ENCODE measurements around the gene ESPL1.
A peak's percentile ranks its signal among the peaks of the same experiment; 100 is the strongest.

ESPL1 gene

DNA sequence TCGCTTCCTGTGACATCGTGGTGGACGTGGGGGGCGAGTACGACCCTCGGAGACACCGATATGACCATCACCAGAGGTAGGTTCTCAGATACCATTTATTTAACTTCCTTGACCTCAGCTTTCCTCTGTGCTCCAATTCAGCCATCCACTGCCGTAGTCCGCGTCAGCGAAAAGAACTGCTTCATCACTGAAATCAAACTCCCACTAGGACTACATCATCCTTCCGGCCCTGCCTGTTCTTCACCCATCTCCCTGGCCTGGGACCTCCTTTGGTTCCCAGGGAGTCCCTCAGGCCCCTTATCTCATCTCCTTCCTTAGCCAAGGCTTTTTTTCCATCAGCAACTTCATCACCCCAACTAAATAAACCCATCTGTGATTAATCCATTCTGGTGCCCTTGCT, 32.1 kb downstream of the ESPL1 start:
- DNase-seq (ENCODE audit: low read depth): no peak
- peak overlapping the region; percentile 78 for H3K4me3 ChIP-seq (ENCODE audit: low read depth, low read length)
- TF ChIP-seq, protein P1, sequence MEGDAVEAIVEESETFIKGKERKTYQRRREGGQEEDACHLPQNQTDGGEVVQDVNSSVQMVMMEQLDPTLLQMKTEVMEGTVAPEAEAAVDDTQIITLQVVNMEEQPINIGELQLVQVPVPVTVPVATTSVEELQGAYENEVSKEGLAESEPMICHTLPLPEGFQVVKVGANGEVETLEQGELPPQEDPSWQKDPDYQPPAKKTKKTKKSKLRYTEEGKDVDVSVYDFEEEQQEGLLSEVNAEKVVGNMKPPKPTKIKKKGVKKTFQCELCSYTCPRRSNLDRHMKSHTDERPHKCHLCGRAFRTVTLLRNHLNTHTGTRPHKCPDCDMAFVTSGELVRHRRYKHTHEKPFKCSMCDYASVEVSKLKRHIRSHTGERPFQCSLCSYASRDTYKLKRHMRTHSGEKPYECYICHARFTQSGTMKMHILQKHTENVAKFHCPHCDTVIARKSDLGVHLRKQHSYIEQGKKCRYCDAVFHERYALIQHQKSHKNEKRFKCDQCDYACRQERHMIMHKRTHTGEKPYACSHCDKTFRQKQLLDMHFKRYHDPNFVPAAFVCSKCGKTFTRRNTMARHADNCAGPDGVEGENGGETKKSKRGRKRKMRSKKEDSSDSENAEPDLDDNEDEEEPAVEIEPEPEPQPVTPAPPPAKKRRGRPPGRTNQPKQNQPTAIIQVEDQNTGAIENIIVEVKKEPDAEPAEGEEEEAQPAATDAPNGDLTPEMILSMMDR (IDR thresholded peaks at IDR 0.05; ENCODE audit: low read depth, low read length, missing control alignments): no peak

DNA sequence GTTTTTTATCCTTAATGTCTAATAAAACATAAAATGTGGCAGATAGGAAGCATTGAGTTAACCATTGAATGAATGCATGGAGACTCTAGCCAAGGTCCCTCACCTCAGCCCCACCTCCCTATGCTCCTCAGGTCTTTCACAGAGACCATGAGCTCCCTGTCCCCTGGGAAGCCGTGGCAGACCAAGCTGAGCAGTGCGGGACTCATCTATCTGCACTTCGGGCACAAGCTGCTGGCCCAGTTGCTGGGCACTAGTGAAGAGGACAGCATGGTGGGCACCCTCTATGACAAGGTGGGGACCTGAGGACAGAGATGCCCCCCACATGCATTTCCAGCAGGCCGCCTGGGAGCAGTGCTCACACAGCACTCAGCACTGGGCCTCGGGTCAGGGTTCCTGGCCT, 34.8 kb downstream of the ESPL1 start:
- no peak overlapping the region for H3K4me3 ChIP-seq (ENCODE audit: low read depth, low read length)
- TF ChIP-seq, protein P1 (IDR thresholded peaks at IDR 0.05; ENCODE audit: low read depth, low read length, missing control alignments): no peak
- no peak for DNase-seq (ENCODE audit: low read depth)

DNA sequence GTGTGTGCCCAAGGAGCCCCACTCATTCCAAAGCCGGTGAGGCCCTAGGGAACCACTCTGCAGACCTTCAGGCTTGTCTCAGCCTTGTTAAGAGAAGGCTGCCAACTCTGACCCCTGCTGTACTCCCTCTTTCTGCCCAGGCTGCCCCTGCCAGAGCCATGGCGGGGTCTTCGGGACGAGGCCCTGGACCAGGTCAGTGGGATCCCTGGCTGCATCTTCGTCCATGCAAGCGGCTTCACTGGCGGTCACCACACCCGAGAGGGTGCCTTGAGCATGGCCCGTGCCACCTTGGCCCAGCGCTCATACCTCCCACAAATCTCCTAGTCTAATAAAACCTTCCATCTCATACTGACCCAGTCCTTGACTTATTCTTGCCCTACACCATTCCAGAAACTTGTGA, 38.7 kb downstream of the ESPL1 start:
- TF ChIP-seq, protein P1 (IDR thresholded peaks at IDR 0.05; ENCODE audit: low read depth, low read length, missing control alignments): no peak
- no peak for DNase-seq (ENCODE audit: low read depth)
- no peak overlapping the region for H3K4me3 ChIP-seq (ENCODE audit: low read depth, low read length)

DNA sequence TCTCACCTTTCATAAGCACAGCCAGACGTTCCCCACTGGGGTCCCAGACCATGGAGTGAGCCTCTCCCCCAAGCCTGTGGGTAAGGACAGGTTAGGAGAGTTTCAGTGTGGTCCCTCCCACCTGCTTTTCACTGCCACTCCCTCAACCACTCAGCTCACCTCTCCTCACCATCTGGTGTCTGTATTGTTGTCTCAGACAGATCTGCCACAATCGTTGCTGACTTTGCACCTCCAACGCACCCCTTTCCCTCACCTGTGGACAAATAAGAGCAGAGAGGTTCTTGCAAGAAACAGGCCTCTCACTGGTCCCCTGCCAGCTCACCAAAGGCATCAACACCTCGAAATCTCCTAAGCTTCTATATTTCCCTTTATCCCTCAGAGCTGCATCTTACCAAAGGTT, 40.2 kb downstream of the ESPL1 start:
- no peak for DNase-seq (ENCODE audit: low read depth)
- no peak overlapping the region for H3K4me3 ChIP-seq (ENCODE audit: low read depth, low read length)
- TF ChIP-seq, protein P1 (IDR thresholded peaks at IDR 0.05; ENCODE audit: low read depth, low read length, missing control alignments): no peak

DNA sequence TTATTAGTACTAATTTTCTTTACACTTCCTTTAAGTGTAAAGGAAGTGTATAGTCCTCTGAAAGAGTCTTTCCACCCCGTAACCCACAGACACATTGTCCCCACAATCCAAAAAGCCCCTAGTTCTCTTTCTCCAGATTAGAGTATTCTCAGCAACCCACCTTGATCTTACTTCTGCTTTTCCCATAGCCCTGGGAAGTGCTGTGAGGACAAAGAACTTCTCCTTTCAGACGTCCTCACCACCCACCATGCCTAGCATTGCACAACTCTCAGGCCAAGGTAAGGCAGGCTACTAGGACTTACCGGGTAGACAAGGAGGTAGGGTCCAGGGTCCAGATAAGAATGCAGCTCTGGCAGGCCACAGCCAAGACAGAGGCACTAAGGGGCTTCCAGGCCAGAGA, 45.9 kb downstream of the ESPL1 start:
- no peak for DNase-seq (ENCODE audit: low read depth)
- no peak overlapping the region for H3K4me3 ChIP-seq (ENCODE audit: low read depth, low read length)

DNA sequence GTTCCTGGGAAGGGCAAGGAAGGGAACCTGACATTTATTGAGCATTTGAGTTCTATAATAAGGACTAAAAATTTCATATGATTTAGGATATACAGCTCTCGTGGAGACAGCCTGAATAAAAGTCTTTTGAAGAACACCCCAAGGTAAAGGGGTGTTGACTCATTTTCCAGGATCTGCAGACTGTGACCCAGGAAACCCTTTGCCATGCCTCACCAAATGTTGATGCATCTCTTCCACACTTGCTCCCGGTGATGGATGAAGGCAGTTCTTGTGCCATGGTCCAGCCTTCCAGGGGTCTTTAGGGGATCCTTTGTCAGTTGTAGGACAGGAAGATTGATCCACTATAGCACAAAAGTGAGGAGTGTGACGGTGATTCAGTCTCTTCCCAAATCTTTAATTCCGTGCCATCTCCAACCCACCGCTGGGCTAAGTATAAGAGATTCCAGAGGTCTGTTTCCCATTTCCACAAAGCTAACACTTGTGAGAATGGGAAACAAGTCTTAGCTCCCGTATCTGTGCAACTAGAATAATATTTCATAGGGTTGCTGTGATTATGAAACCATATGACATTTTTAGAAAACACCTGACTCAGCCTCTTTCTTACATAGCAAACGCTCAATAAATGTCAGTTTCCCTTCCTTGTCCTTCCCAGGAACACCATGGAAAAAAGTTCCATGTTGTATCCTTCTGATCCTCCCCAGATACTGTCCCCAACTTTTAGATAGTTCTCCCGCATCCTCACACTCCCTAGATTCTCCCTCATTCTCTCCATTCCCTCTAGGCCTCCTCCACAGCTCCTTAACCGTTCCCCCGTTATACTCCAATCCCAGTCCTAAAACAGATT, 52.5 kb downstream of the ESPL1 start:
- H3K4me3 ChIP-seq (ENCODE audit: low read depth, low read length): peak overlapping the region; percentile 86
- no peak for DNase-seq (ENCODE audit: low read depth)

More for the DNA sequence above, 45.9 kb downstream of the ESPL1 start:
- TF ChIP-seq, protein P1 (IDR thresholded peaks at IDR 0.05; ENCODE audit: low read depth, low read length, missing control alignments): no peak

More for the DNA sequence above, 52.5 kb downstream of the ESPL1 start:
- TF ChIP-seq, protein P1 (IDR thresholded peaks at IDR 0.05; ENCODE audit: low read depth, low read length, missing control alignments): no peak
